CD4-positive, alpha-beta T cell treated with Interleukin-12 subunit alpha and Interleukin-12 subunit beta, for 1 hour (primary cell): ENCODE results near the gene GNAI2.

Source experiments
- DNase-seq: peaks from one replicate; pipeline ENCODE4 v3.0.0-alpha.2; 2020

Gene GNAI2

DNA sequence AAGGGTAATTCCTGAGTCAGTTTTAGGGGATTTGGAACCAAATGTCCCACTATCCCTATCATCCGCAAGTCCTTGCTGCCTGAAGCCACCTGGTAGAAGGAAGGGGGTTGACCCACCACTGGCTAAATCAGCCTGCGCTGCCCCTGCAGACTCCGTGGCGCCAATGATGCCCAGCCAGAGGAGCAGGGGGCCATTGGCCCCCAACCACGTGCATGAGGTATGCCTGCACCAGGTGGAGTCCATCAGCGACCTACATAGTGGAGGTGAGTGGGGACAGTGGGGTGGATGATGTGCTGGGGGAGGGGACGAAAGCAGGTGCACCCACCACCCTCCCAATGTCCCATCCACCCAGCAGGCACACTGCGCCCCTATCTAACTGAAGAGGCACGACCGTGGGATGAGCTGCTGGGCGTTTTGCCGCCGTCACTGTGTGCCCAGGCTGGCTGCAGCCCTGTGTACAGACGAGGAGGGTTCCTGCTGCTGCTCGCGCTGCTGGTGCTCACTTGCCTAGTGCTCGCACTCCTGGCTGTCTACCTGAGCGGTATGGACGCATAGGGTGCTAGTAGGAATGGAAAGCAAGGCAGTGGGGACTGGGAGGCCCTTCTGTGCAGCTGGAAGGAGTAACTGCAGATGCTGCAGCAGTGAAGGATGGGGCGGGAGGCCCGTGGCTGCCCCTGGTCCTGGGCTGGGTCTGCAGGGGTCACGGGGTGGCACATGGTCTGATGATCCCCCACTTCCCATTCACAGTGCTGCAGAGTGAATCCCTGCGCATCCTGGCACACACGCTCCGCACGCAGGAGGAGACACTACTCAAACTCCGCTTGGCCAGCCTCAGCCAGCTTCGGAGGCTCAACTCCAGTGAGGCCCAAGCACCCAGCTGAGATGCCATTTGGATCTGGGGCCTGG, 50.6 kb downstream of the GNAI2 start:
- DNase-seq, result no peak

DNA sequence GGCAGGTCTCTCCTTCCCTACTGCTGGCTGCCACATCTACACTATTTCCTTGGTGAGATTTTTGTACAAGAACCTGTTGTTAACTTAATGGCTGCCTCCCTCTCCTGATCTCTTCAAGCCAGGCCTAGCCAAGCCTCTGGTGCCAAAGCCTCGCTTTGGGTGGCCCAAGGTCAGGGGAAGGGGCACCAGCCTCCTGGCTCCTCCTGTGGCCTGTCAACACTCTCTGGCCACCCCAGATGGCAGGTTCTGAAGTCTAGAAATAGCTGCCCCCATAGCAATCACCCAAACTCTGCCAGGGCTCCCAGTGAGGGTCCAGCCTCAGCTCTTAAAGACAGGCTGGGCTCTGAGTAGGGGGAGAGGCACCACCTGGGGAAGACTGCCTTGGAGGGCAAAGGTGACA, 51.3 kb downstream of the GNAI2 start:
- DNase-seq, result no peak

- DNase-seq, result no peak
These were observed 52.5 kb downstream of the GNAI2 start for GRCh38 chr3:50288387-50289007.

GRCh38 chr3:50289130-50289529, 53.1 kb downstream of the GNAI2 start:
- no peak for DNase-seq

GRCh38 chr3:50290161-50290641, 54.2 kb downstream of the GNAI2 start:
- DNase-seq, result no peak

DNA sequence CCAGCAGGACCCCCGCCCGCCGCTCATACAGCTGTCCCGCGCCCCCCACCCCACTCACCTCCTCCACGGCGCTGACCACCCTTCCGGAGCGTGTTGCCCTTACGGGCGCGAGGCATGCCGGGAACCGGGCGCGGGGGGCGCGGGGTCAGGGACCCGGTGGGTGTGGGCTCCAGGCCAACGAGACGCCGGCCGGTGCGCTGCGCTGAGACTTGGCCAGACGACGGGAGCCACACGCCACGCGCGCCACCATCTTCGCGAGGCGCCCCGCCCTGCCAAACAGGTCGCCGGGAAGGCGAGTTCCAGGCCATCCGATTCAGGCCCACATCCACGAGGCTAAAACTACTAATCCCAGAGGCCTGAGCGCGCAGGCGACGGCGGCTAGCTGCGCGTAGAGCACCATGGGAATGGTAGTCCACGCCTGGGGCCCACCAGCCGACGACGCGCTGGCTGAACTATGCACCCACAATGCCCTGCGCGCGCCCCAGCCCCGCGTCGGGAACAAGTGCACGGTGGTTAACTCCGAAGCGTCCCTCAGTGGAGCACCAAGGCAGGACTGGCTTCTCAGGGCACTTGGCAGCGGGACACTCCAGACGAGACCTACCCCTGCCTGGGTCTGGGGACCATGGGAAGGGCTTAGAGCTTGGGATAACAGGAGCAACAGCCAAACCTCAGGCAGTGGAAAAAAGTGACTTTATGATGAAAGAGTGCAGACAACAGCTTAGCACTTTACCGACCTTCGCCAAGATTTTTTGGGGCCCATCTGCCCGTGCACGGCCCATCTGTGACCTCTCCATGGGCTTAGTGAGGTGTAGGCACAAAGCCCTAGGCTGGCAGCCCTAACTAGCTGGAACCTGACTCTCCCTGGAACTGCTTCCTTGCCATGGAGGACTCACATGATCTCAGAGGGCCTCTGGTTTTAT, 56.4 kb downstream of the GNAI2 start, which contains the start of gene IFRD2:
Gene IFRD2, minus strand, starts transcription at position 271 of the 920 bp plus-strand sequence. Its CDS starts 155 bp downstream, at position 116.
- peak; percentile 97 for DNase-seq

GRCh38 chr3:50293079-50293801, 57.2 kb downstream of the GNAI2 start:
- no peak for DNase-seq

GRCh38 chr3:50294089-50294488, 58.1 kb downstream of the GNAI2 start:
- no peak for DNase-seq

DNA sequence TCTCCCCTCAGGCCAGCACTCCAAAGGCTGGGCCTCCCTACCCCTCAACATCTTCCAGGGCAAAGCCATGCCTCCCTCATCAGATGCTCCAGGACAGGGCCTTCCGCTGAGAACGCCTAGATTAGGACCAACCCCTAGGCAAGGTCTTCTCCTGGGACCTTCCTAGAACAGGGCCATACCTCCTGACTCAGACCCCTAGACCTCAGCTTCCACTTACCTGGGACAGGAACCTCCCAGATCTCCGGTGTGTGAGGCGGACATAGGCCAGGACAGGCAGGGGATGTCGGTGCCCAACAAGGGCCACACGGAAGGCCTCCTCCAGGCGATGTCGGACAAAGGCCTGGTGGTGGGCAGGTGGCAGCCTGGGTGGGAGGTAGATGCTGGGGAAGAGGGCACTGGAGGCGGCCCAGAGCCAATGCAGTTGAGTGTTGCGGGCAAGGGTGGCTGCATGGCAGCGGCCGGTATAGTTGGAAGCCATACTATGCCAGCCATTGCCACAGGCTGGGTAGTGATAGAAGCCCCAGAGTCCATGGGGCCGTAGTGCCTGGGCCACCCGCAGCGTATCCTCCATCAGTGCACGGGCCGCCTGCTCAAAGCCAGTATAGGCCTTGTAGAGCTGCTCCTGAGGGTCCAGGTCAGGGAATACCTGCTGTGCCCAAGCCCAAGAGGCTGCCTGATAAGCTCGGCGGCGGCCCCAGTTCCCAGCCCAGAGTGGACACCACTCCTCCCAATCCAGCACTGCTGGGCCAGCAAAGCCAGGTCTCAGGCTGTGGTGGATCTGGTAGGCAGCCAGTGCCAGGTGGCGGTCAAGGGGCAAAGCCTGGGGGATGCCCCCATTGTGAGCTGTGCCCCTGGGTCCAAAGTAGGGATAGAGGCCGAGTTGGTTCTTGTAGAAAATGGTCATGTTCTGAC, 58.7 kb downstream of the GNAI2 start:
- DNase-seq, result no peak

- DNase-seq, result no peak
These were observed 59.8 kb downstream of the GNAI2 start for GRCh38 chr3:50295553-50296431.

DNA sequence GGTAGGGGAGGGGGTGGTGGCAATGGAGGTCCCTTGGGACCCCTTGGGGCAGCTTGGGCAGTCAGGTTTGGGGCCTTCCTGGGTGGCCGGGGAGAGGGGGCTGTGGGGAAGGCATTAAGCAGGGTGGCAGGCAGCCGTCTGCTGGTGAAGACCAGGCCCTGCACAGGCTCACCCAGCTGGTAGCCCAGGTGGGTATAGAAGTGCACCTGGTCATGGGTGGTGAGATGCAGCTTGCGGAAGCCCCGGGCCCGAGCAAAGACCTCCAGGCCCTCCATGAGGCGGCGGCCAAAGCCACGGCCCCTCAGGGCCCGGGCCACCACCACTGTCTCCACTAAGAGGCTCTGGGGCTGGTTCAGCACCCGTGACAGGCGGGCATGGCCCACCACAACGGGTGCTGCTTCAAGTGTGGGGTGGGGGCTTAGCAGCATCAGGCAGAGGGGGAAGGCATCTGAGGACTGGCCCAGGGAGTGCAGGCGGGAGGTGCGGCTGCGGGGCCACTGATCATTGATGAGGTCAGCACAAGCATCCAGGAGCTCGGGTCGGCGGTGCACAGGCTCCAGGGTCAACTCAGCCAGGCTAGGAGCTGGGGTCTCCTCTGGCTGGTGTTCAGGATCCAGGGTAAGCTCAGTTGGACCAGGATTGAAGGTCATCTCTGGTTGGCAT, 60.8 kb downstream of the GNAI2 start:
- DNase-seq, result no peak

DNA sequence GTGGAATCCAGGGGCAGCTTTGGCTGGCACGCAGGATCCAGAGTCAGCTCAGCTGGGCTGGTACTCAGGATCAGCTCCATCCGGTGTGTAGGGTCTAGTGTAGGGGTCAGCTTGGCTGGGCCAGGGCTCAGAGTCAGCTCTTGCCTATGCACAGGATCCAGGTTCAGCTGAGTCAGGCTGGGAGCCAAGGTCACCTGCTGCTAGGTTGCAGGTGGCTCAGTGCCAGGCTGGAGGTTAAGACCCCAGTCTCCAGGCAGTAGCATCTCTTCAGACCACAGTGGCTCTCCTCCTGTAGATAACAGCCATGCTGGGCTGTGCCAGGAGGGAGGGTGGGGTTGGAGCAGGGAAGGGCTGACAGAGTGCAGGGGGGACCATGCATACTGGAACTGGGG, 61.4 kb downstream of the GNAI2 start:
- DNase-seq, result no peak

DNA sequence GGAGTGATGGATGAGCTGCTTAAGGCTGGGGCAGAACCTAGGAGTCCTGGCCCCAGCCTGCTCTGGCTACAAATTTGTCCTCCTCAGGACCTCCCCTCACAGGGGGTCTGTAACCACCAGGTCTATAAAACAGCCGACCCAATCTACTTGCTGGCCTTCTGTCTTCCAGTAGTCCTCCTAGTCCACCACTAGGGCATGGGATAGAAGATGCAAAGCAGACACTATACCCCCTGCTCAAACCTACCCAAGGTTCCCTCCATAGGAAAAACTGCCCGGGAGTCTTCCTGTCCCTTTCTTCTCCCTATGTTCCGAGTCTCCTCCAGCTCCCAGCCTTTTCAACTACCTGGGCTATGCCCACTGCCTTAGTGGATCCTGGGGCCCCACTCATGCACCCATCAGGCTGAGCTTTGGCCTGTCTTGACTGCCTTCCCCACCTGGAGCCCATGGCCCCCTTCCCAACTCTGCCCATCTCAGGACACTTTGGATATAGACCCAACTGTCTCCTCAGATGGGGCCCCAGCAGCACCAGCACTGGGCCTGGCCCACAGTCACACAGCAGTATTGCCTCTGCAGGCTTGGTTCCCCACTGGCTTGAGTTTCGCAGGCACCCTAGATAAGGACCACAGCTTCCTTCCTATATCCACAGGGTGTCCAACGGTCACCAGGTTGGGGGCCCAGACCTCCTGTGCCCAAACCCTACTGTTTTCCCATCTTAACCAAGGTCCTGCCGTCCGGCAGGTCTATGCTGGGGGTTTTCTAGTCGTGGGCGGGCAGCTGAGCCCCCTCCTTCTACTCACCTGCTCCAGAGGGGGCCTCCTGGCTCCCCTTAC, 62.1 kb downstream of the GNAI2 start:
- DNase-seq, result peak; percentile 21

DNA sequence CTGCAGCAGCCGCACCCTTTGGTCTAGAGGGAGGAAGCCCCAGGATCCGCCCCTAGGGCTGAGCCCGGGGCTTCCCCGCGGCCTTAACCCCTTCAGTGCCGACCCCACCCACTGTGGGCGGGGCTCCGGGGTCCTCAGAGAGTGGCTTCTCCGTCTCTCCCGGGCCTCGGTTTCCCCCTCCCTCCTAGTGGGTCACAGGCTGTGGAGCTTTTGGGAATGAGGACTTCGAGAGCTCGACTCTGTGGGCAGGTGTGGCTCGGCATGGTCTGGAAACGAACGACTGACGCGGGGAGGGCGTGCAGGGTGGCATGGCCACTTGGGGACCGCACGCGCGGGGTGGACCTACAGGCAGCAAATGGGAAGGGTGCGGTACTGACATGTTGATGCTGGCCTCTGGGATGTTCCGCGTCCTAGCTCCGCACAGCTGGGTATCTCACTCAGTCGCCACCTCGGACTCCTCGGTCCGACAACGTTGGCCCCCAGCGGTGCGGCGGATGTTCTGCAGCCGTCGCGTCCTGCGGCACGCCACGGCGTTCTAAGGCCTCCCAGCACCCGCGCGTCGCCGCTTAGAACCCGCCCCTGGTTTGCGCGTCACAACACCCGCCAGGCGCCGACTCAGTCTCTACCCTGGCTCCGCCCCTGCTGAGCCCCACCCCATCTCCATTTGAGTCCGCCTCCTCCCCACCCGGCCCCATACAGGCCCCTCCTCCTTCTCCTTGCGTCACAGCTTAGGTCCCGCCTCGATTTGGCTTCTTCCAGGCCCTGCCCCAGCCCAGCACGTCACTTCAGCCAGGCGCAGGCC, 63.0 kb downstream of the GNAI2 start, which contains the start of the genes HYAL3 and NAA80:
Gene HYAL3, minus strand, starts transcription at position 570 of the 802 bp plus-strand sequence. CDS start 3,803 bp downstream, outside the sequence.
Gene NAA80, minus strand, starts transcription at position 570 of the 802 bp plus-strand sequence. CDS start 1,942 bp downstream, outside the sequence.
- DNase-seq, result peak; percentile 100

DNA sequence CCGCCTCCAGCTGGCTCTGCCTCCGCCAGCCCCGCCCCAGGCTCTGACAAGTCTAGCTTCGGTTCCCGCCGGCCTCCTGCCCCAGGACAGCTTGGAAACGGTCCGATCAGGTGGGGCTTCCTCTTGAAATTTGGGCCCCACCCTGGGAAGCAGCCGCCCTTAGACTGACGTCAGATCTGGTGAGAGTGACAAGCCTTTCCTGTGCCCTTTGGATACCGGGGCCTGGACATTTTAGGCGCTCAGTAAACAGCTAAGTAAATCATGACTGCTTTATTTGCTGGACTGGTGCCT, 63.6 kb downstream of the GNAI2 start:
- no peak for DNase-seq

DNA sequence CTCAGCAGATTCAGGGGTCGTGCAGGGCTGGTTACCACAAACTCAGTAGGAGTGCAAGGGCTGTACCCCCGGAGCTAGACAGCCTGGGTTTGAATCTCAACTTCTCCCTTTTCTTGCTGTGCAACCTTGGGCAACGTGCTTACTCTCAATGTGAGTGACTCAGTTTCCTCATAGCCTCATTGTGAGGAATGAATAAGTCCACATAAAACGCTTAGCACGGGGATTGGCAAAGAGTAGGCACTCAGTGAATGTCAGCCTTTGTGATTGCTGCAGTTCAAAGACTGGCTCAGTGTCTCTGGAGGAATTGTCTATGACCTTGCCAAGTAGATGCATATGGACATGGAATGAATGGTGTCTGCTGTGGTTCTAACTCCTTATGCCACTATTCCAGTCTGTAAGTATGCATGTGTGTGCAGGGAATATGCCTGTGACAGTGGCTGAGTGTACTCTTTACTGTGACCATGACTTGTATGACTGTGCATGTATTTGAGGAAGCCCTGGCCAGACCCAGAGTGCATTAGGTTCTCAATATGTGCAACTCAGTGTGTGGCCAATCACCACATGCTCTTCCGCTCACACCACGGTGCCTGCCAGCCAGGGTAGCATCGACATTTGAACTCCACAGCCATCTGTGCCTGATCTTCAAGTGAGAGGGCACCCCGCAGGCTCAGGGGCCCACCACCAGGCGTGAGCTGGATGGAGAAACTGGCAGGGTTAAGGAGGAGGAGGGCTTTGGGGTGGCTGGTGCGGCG, 64.1 kb downstream of the GNAI2 start:
- DNase-seq, result peak; percentile 22
